T1000 (cell line): ENCODE results near the gene OR3A2.
"Not testable (repeated sequence)": the region's sequence is repeated elsewhere in the genome, so short reads cannot be mapped to it uniquely, and the experiment has no call there.

Experiments
- DNase-seq: peaks from one replicate; lab custom pipeline; 2025; ENCODE audit warnings: mixed read lengths; lab: John Stamatoyannopoulos, UW

The OR3A2 gene

DNA sequence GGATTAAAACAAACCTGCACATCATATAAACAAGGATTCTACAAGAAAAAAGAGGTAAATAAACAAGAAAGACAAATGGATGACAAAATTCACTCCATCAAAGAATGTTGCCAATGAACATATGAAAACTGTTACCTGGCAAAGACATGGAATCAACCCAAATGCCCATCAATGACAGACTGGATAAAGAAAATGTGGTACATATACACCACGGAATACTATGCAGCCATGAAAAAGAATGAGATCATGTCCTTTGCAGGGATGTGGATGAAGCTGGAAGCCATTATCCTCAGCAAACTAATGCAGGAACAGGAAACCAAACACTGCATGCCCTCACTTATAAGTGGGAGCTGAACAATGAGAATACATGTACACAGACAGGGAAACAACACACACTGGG is 92.6 kb downstream of the OR3A2 start:
- not testable (repeated sequence) for DNase-seq

DNA sequence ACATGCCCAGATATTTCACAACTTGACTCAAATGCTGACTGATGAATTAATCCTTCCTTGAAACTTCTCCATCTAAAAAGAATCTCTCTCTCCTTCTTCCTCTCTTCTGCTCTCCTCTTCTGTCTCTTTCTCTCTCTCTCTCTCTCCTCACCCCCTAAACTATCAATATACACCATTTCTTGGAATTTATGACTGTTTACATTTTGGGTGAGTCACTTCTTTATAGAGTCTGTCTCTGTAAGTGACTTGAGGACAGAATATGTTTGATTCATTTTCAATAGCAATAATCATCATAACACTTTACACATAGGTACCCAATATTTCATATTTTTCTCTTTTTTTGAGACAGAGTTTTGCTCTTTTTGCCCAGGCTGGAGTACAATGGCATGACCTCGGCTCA is 103.2 kb downstream of the OR3A2 start:
- no peak for DNase-seq

DNA sequence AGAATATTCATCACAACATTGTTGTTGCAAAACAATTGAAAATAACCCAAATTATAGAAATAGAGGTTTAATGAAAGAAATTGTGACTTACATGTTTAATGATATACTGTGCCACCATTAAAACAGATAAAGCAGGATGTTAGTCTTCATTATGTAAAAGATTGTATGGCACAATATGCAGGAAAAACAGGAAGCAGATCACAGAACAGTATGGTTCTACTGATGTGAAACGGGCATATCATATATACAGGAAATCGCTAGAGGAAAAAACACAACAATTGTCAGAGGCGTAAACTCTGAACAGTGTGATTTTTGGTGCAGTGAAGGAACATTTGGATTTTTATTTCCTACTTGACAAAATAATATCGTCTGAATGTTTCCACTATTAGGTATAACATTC is 110.0 kb downstream of the OR3A2 start:
- no peak for DNase-seq

GRCh38 chr17:3271072-3271848 is 114.8 kb downstream of the OR3A2 start:
- no peak for DNase-seq

DNA sequence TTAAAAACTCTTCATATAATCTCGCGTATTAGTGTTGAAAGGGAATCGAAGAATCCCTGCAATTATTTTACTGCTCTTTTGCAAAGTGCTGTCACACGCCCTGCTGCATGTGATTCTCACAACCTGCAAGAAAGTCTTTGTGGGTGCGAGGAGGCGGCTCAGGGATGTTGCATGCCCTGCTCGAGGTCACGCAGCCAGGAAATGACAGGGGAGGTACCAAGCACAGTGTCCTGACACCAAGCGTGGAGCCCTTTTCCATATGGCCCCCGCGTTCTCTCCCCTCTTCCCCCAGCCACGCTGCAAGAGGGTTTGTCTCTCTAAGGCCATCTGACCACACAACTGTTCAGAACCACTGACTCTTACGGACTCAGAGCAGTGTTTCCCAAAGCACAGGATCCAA is 125.5 kb downstream of the OR3A2 start:
- no peak for DNase-seq

GRCh38 chr17:3260163-3260562 is 125.9 kb downstream of the OR3A2 start:
- DNase-seq = no peak

- no peak for DNase-seq
Measured at GRCh38 chr17:3256575-3256974, 129.5 kb downstream of the OR3A2 start.

GRCh38 chr17:3249013-3249412 is 137.1 kb downstream of the OR3A2 start:
- not testable (repeated sequence) for DNase-seq

- DNase-seq = not testable (repeated sequence)
Measured at GRCh38 chr17:3244841-3245240, 141.3 kb downstream of the OR3A2 start.

- not testable (repeated sequence) for DNase-seq
Measured at GRCh38 chr17:3241044-3241443, 145.1 kb downstream of the OR3A2 start.

GRCh38 chr17:3238685-3239084 is 147.4 kb downstream of the OR3A2 start:
- not testable (repeated sequence) for DNase-seq

- DNase-seq = not testable (repeated sequence)
Measured at GRCh38 chr17:3232300-3232699, 153.8 kb downstream of the OR3A2 start.
